Measurements from ENCODE around the gene TMSB4Y.

TMSB4Y gene

GRCh38 chrY:13703568-13703968, at the start of gene TMSB4Y:
TMSB4Y (plus strand) TSS chrY:13703899.
- DNase-seq: no peak

GRCh38 chrY:13664162-13664561, 39.5 kb upstream of the TMSB4Y start:
- DNase-seq: no peak

GRCh38 chrY:13671122-13671521, 32.6 kb upstream of the TMSB4Y start:
- no peak for DNase-seq

GRCh38 chrY:13702276-13702675, 1.4 kb upstream of the TMSB4Y start:
- no peak for DNase-seq

- DNase-seq: no peak
These were observed 627 bp downstream of the TMSB4Y start for GRCh38 chrY:13704121-13704930.

- DNase-seq: no peak
These were observed 1.5 kb downstream of the TMSB4Y start for GRCh38 chrY:13705197-13705596.

GRCh38 chrY:13708038-13708437, 4.3 kb downstream of the TMSB4Y start:
- DNase-seq: no peak

GRCh38 chrY:13718996-13719395, 15.3 kb downstream of the TMSB4Y start:
- DNase-seq: no peak

GRCh38 chrY:13729517-13729916, 25.8 kb downstream of the TMSB4Y start:
- no peak for DNase-seq

- no peak for DNase-seq
These were observed 34.9 kb downstream of the TMSB4Y start for GRCh38 chrY:13738618-13739017.

GRCh38 chrY:13751289-13752071, 47.8 kb downstream of the TMSB4Y start:
- DNase-seq: no peak

- no peak for DNase-seq
These were observed 51.0 kb downstream of the TMSB4Y start for GRCh38 chrY:13754661-13755060.

Data from NCI-H1417 treated with DMSO at 0.1 percent for 48 hours (cell line).